Measurements from ENCODE around the gene HTT. TPM values are rescaled to one million over a fixed set of nuclear protein-coding genes. Genes with fewer than 3 reads are reported as not detected.

Gene HTT
- total RNA-seq, 4 donors from 2014 or later = 49.6 to 155 (median 83.1) TPM

DNA sequence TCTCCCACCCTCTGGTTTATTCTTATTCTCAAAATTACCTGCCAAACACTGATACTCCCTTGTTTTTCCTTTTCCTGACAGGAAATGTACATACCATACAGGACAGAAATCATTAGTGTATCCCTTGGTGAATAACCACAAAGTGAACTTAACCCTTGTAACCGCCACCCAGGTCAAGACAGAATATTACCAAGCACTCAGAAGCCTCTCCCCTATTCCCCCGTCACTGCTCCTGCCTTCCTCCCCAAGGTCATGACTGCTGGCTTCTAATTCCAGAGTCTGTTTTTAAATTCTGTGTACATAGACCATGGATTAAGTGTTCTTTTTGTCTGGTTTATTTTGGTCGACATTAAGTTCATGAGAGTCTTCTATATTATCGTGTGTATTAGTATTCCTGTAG is 37.7 kb downstream of the HTT start:
- DNase-seq = no peak
- no peaks in the 10 kb centered on the region for H3K9me3 ChIP-seq
- H3K27ac ChIP-seq = peak overlapping the region; percentile 25 to 78 (median 55)
- H3K4me3 ChIP-seq (replicated peaks in 1 of 3) = no peak overlapping the region
- peaks cover 47 to 64% of the 10 kb centered on the region in 2 donors for H3K4me1 ChIP-seq
- TF ChIP-seq, protein P1, sequence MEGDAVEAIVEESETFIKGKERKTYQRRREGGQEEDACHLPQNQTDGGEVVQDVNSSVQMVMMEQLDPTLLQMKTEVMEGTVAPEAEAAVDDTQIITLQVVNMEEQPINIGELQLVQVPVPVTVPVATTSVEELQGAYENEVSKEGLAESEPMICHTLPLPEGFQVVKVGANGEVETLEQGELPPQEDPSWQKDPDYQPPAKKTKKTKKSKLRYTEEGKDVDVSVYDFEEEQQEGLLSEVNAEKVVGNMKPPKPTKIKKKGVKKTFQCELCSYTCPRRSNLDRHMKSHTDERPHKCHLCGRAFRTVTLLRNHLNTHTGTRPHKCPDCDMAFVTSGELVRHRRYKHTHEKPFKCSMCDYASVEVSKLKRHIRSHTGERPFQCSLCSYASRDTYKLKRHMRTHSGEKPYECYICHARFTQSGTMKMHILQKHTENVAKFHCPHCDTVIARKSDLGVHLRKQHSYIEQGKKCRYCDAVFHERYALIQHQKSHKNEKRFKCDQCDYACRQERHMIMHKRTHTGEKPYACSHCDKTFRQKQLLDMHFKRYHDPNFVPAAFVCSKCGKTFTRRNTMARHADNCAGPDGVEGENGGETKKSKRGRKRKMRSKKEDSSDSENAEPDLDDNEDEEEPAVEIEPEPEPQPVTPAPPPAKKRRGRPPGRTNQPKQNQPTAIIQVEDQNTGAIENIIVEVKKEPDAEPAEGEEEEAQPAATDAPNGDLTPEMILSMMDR (IDR thresholded peaks at IDR 0.05) = no peak
- TF ChIP-seq POLR2A (IDR thresholded peaks at IDR 0.05) = no peak
- H3K27me3 ChIP-seq = no peaks in the 10 kb centered on the region
- intact Hi-C loops (cut with DNase I) = no loop called here
- 33 to 50% methylated on average over 4 of the region's 4 CpGs for WGBS, 2 donors
- H3K36me3 ChIP-seq = no peaks in the 10 kb centered on the region

DNA sequence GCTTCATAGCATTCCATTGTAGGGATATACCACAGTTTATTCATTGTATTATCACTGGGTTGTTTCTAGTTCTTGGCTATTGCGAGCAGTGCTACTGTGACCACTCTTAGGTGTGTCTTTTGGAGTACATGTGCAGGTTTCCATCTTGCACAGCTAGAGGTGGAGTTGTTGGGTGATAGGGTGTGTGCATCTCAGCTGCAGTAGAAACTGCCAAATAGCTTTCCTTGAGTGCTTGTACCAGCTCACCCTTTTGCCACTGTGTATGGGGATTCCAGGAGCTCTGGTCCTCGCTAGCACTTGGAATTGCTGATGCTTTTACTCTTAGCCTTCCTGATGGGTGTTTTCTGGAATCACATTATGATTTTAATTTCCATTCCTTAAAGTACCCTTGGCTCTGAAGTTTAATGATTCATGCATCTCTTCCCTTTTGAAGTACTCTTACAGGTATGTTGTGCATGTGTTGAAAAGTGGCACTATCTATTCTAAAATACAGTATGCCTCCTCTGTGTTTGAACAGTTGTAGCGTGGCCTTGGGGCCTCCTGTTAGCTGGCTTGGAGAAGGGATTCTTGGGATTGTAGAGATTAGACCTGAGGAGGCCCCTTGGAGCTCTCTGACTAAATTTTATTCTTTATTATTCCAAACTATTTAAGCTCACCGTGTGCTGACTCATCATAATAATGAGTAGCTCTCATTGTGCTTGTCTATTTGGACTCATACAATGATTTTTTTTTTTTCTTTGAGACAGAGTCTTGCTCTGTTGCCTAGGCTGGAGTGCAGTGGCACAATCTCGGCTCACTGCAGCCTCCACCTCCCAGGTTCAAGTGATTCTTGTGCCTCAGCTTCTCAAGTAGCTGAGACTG is 38.4 kb downstream of the HTT start:
- H3K9me3 ChIP-seq = no peaks in the 10 kb centered on the region
- peaks cover 46 to 64% of the 10 kb centered on the region in 2 donors for H3K4me1 ChIP-seq
- H3K36me3 ChIP-seq = no peaks in the 10 kb centered on the region
- no peak for TF ChIP-seq POLR2A (IDR thresholded peaks at IDR 0.05)
- TF ChIP-seq, protein P1 (IDR thresholded peaks at IDR 0.05) = no peak
- H3K4me3 ChIP-seq (replicated peaks in 1 of 3) = no peak overlapping the region
- peak overlapping the region; percentile 25 to 78 (median 55) for H3K27ac ChIP-seq
- 73% methylated on average over 5 of the region's 5 CpGs for WGBS, 2 donors
- intact Hi-C loops (cut with DNase I) = no loop called here
- H3K27me3 ChIP-seq = no peaks in the 10 kb centered on the region
- peak in 1 of 2 donors; percentile 34 for DNase-seq

DNA sequence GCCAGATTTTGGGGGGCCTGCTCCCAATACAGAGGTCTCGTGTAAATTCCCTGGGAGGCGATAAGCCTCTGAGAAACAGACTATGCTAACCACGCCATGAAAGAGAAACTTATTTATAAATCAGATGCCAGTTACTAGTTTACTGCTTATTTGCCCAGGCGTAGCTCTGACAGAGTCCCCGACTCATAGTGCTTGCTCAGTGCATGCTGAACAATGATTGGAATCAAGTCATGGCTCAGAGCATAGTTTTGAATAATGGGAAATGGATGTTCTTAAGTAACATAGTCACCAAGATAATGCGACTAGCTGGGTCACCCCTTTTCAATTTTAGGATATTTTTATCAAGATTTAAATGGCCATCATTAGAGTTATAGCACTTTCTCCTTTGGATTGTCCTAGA is 39.9 kb downstream of the HTT start:
- no peaks in the 10 kb centered on the region for H3K36me3 ChIP-seq
- H3K27ac ChIP-seq = no peak overlapping the region
- TF ChIP-seq, protein P1 (IDR thresholded peaks at IDR 0.05) = no peak
- no peak for TF ChIP-seq POLR2A (IDR thresholded peaks at IDR 0.05)

DNA sequence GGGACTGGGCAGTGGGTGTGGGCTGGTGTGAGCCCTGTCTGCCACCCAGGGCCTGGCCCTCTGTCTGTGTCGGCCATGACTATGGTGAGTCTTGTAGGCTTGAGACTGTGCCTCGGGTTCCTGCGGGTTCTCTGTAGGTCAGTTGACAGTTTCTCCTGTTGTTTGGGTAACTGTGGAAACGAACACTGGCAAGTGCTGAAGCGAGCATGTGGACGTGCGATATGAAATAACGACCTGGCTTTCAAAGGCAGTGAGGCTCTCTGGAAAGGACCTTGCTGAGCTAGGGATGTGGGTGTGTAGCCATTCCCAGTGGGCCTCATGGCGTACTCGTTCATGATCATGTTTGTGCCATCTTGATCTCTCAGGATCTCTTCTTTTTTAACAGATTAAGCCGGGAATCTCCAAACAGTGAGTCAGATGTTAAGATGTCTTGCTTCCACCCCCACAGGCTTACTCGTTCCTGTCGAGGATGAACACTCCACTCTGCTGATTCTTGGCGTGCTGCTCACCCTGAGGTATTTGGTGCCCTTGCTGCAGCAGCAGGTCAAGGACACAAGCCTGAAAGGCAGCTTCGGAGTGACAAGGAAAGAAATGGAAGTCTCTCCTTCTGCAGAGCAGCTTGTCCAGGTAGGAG is 41.3 kb downstream of the HTT start:
- Histone ChIP-seq H3K4me1 (peaks cover 53 to 63% of the 10 kb centered on the region in 2 donors), H3K27ac (peak overlapping the region; percentile 87 to 93 (median 91)), H3K36me3 (no peaks in the 10 kb centered on the region), H3K27me3 (no peaks in the 10 kb centered on the region), H3K4me3 (replicated peaks in 1 of 3) (no peak overlapping the region), H3K9me3 (no peaks in the 10 kb centered on the region)
- TF ChIP-seq, protein P1 (IDR thresholded peaks at IDR 0.05) = no peak
- peak in 1 of 2 donors; percentile 4 for TF ChIP-seq POLR2A (IDR thresholded peaks at IDR 0.05)
- peak; percentile 88 to 91 for DNase-seq
- intact Hi-C loops (cut with DNase I) = no loop called here
- WGBS, 2 donors = 62 to 72% methylated on average over 14 to 15 of the region's 15 CpGs

More for the DNA sequence above, 39.9 kb downstream of the HTT start:
- no peaks in the 10 kb centered on the region for H3K9me3 ChIP-seq
- H3K4me3 ChIP-seq (replicated peaks in 1 of 3) = no peak overlapping the region
- DNase-seq = no peak
- H3K4me1 ChIP-seq = peaks cover 53 to 63% of the 10 kb centered on the region in 2 donors
- WGBS, 2 donors = 97 to 98% methylated on average over 6 of the region's 6 CpGs
- intact Hi-C loops (cut with DNase I) = no loop called here
- H3K27me3 ChIP-seq = no peaks in the 10 kb centered on the region

DNA sequence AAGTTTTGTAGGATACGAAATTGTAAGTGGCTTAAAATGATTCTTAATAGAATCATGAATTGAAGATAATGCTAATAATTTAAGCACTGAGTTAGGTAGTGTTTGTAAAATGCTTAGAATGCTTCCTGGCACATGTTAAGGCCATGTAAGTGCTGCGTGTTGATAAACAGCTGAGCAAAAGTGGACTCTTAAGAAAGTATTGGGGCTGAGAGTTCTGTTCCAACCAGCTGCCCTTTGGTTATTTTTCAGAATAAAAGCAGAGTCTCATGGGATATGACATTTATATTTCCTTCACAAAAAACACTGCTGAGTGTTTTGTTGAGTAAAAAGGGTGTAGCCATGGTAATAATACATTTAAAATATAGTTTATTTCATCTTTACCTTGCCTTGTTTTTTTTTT is 42.5 kb downstream of the HTT start:
- WGBS, 2 donors = 22 to 24% methylated on average over 2 of the region's 2 CpGs
- H3K36me3 ChIP-seq = peaks cover 0 to 7% of the 10 kb centered on the region in 2 donors
- H3K27me3 ChIP-seq = no peaks in the 10 kb centered on the region
- peaks cover 49 to 55% of the 10 kb centered on the region in 2 donors for H3K4me1 ChIP-seq
- H3K9me3 ChIP-seq = no peaks in the 10 kb centered on the region
- TF ChIP-seq, protein P1 (IDR thresholded peaks at IDR 0.05) = no peak
- peak; percentile 35 to 37 for DNase-seq
- peak overlapping the region; percentile 87 to 93 (median 91) for H3K27ac ChIP-seq
- intact Hi-C loops (cut with DNase I) = no loop called here
- no peak overlapping the region for H3K4me3 ChIP-seq (replicated peaks in 1 of 3)
